ENCODE results near the gene CYTIP.

DNA sequence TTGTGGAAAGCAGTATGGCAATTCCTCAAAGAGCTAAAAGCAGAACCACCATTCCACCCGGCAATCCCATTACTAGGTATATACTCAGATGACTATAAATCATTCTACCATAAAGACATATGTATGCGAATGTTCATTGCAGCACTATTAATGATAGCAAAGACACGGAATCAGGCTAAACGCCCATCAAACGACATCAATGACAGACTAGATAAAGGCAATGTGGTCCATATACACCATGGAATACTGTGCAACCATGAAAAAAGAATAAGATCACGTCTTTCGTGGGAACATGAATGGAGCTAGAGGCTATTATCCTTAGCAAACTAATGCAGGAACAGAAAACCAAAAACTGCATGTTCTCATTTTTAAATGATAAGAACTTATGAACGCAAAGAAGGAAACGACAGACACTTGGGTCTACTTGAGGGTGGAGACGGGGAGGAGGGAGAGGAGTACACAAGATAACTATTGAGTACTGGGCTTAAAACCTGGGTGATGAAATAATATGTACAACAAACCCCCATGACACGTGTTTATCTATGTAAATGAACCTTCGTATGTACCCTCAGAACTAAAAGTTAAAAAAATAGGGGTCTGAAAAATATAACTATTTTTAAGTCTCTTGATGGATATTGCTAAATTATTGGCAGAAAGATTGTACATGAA is 32.0 kb upstream of the CYTIP start:
- TF ChIP-seq, protein P1, sequence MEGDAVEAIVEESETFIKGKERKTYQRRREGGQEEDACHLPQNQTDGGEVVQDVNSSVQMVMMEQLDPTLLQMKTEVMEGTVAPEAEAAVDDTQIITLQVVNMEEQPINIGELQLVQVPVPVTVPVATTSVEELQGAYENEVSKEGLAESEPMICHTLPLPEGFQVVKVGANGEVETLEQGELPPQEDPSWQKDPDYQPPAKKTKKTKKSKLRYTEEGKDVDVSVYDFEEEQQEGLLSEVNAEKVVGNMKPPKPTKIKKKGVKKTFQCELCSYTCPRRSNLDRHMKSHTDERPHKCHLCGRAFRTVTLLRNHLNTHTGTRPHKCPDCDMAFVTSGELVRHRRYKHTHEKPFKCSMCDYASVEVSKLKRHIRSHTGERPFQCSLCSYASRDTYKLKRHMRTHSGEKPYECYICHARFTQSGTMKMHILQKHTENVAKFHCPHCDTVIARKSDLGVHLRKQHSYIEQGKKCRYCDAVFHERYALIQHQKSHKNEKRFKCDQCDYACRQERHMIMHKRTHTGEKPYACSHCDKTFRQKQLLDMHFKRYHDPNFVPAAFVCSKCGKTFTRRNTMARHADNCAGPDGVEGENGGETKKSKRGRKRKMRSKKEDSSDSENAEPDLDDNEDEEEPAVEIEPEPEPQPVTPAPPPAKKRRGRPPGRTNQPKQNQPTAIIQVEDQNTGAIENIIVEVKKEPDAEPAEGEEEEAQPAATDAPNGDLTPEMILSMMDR (IDR thresholded peaks at IDR 0.05) = no peak
- TF ChIP-seq, protein P2, sequence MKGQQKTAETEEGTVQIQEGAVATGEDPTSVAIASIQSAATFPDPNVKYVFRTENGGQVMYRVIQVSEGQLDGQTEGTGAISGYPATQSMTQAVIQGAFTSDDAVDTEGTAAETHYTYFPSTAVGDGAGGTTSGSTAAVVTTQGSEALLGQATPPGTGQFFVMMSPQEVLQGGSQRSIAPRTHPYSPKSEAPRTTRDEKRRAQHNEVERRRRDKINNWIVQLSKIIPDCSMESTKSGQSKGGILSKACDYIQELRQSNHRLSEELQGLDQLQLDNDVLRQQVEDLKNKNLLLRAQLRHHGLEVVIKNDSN (IDR thresholded peaks at IDR 0.05; ENCODE audit: borderline replicate concordance, low read depth) = no peak

Measured in SK-N-SH (cell line).